ENCODE measurements around the gene DNM3.

Gene DNM3

GRCh38 chr1:171912509-171913175 lies 71.3 kb downstream of the DNM3 start:
- TF ChIP-seq CTCF (IDR thresholded peaks at IDR 0.05), result no peak
- no peak overlapping the region for H3K4me3 ChIP-seq
- no peak for DNase-seq (ENCODE audit: low spot score)
- H3K27ac ChIP-seq, result no peak overlapping the region

GRCh38 chr1:171913385-171913784 lies 72.1 kb downstream of the DNM3 start:
- H3K27ac ChIP-seq, result no peak overlapping the region
- TF ChIP-seq CTCF (IDR thresholded peaks at IDR 0.05), result no peak
- no peak for DNase-seq (ENCODE audit: low spot score)
- no peak overlapping the region for H3K4me3 ChIP-seq

GRCh38 chr1:171916315-171916771 lies 75.0 kb downstream of the DNM3 start:
- DNase-seq (ENCODE audit: low spot score), result no peak
- Histone ChIP-seq H3K27ac (no peak overlapping the region), H3K4me3 (no peak overlapping the region)
- no peak for TF ChIP-seq CTCF (IDR thresholded peaks at IDR 0.05)

- TF ChIP-seq CTCF (IDR thresholded peaks at IDR 0.05), result no peak
- DNase-seq (ENCODE audit: low spot score), result no peak
- no peak overlapping the region for H3K27ac ChIP-seq
- H3K4me3 ChIP-seq, result no peak overlapping the region
Measured at GRCh38 chr1:171917331-171917730, 76.0 kb downstream of the DNM3 start.

- DNase-seq (ENCODE audit: low spot score), result no peak
- Histone ChIP-seq H3K4me3 (no peak overlapping the region), H3K27ac (no peak overlapping the region)
- TF ChIP-seq CTCF (IDR thresholded peaks at IDR 0.05), result no peak
Measured at GRCh38 chr1:171919891-171920887, 78.9 kb downstream of the DNM3 start.

GRCh38 chr1:171922999-171923398 lies 81.7 kb downstream of the DNM3 start:
- DNase-seq (ENCODE audit: low spot score), result no peak
- no peak overlapping the region for H3K27ac ChIP-seq
- no peak overlapping the region for H3K4me3 ChIP-seq
- no peak for TF ChIP-seq CTCF (IDR thresholded peaks at IDR 0.05)

Measured in coronary artery (tissue), 2 donors.